C4-2B (cell line): ENCODE measurements around the gene CYP2B6.

ENCODE experiments used
- H3K27ac ChIP-seq: fragments of 450-650 bp; 2 replicates; pipeline ENCODE4 v1.5.1; 2017
- CTCF ChIP-seq: fragments of 450-650 bp; conservative IDR thresholded peaks from 2 replicates; pipeline ENCODE4 v1.5.1; 2017; ENCODE audit warnings: mild to moderate bottlenecking
- ZFX ChIP-seq: fragments of 450-650 bp; IDR thresholded peaks from 2 replicates; pipeline ENCODE4 v1.6.1; 2017

Gene CYP2B6

GRCh38 chr19:40990972-40991381 lies at the start of gene CYP2B6:
Gene CYP2B6, plus strand, starts transcription at chr19:40991282. Its CDS starts 24 bp downstream, at chr19:40991306.
- TF ChIP-seq CTCF (no peak), ZFX (no peak)
- no peak within 1 kb of the TSS for H3K27ac ChIP-seq

- H3K27ac ChIP-seq, result no peak overlapping the region
- TF ChIP-seq ZFX (no peak), CTCF (no peak)
Observed at GRCh38 chr19:40941481-40942219, 49.4 kb upstream of the CYP2B6 start.

GRCh38 chr19:40945645-40946044 lies 45.4 kb upstream of the CYP2B6 start:
- H3K27ac ChIP-seq, result no peak overlapping the region
- TF ChIP-seq CTCF, result no peak
- TF ChIP-seq ZFX, result no peak

- no peak overlapping the region for H3K27ac ChIP-seq
- no peak for TF ChIP-seq ZFX
- TF ChIP-seq CTCF, result no peak
Observed at GRCh38 chr19:40947114-40947513, 44.0 kb upstream of the CYP2B6 start.

GRCh38 chr19:40947573-40947972 lies 43.5 kb upstream of the CYP2B6 start:
- TF ChIP-seq CTCF (no peak), ZFX (no peak)
- no peak overlapping the region for H3K27ac ChIP-seq

- H3K27ac ChIP-seq, result no peak overlapping the region
- TF ChIP-seq ZFX, result no peak
- no peak for TF ChIP-seq CTCF
Observed at GRCh38 chr19:40948580-40949299, 42.3 kb upstream of the CYP2B6 start.

- TF ChIP-seq CTCF, result no peak
- TF ChIP-seq ZFX, result no peak
- no peak overlapping the region for H3K27ac ChIP-seq
Observed at GRCh38 chr19:40954573-40954972, 36.5 kb upstream of the CYP2B6 start.
